Adrenal gland (tissue), 5 donors: Measurements from ENCODE around the gene NFATC3.

ENCODE experiments used
- POLR2A ChIP-seq, 2 donors: fragments of 450-650 bp; IDR thresholded peaks; one replicate each; pipeline ENCODE4 v1.6.1; 2017; ENCODE audit warnings: antibody characterized with exemption in 2 of 2, mild to moderate bottlenecking in 2 of 2, moderate library complexity in 1 of 2
- TF ChIP-seq, protein P1 (sequence below), 6 experiments: fragments of 450-650 bp in 4 of 6; fragments of 200-600 bp in 2 of 6; sonication (generic) in 1 of 6; IDR thresholded peaks; 1 replicate in 5 of 6; 2 replicates in 1 of 6; pipeline versions ENCODE4 v1.5.1 to v1.8.0; 2016 to 2021; ENCODE audit warnings: antibody characterized with exemption in 6 of 6, mild to moderate bottlenecking in 2 of 6, moderate library complexity in 1 of 6
- donor health status: DM: no; HTN: no; CAD: no.

DNA sequence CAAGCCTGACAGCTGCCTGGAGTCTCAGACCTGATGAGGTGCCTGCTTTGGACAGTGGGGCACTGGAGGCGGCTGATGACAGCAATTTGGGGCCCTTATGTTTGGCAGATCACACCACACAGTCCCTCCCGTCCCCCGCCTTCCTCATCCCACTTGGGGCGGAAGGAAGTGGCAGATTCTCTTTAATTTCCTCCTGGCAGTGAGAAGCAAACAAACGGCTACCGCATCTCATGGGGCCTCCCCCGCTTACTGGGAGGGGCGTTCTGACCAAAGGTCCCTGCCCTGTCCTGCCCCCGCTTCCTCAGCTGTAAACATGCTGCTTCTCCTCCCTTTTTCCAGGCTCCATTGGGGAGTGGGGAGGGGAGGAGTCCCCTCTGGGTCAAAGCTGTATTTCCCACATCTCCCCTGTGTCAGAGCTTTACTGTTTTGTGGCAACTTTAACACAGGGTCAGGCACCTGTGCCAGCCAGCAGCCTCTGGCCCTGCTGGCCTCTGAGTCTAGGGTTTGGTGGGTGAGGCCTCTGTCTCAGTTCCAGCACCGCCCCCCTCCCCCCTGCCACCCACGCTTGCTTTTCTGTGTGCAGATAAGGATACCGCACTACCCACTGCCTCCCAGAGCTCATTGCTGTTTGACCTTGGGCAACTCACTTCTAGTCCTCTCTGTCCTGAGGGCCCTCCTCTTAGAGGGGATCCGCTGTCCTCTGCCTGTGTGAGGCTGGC is 5.4 kb upstream of the NFATC3 start:
- TF ChIP-seq, protein P1, sequence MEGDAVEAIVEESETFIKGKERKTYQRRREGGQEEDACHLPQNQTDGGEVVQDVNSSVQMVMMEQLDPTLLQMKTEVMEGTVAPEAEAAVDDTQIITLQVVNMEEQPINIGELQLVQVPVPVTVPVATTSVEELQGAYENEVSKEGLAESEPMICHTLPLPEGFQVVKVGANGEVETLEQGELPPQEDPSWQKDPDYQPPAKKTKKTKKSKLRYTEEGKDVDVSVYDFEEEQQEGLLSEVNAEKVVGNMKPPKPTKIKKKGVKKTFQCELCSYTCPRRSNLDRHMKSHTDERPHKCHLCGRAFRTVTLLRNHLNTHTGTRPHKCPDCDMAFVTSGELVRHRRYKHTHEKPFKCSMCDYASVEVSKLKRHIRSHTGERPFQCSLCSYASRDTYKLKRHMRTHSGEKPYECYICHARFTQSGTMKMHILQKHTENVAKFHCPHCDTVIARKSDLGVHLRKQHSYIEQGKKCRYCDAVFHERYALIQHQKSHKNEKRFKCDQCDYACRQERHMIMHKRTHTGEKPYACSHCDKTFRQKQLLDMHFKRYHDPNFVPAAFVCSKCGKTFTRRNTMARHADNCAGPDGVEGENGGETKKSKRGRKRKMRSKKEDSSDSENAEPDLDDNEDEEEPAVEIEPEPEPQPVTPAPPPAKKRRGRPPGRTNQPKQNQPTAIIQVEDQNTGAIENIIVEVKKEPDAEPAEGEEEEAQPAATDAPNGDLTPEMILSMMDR (IDR thresholded peaks at IDR 0.05) = no peak
- no peak for TF ChIP-seq POLR2A (IDR thresholded peaks at IDR 0.05)
